ENCODE data around the gene MAGI1.

Gene MAGI1

GRCh38 chr3:65443739-65444446, 594.8 kb downstream of the MAGI1 start:
- no peak for DNase-seq

GRCh38 chr3:65439641-65440284, 599.0 kb downstream of the MAGI1 start:
- DNase-seq, result no peak

- DNase-seq, result no peak
These were observed 600.1 kb downstream of the MAGI1 start for GRCh38 chr3:65438612-65439011.

- no peak for DNase-seq
These were observed 600.6 kb downstream of the MAGI1 start for GRCh38 chr3:65438096-65438495.

GRCh38 chr3:65436580-65436979, 602.1 kb downstream of the MAGI1 start:
- no peak for DNase-seq

GRCh38 chr3:65433480-65433879, 605.2 kb downstream of the MAGI1 start:
- no peak for DNase-seq

GRCh38 chr3:65432388-65433003, 606.2 kb downstream of the MAGI1 start:
- DNase-seq, result no peak

GRCh38 chr3:65425880-65426279, 612.8 kb downstream of the MAGI1 start:
- no peak for DNase-seq

GRCh38 chr3:65422154-65422553, 616.6 kb downstream of the MAGI1 start:
- no peak for DNase-seq

GRCh38 chr3:65419233-65419632, 619.5 kb downstream of the MAGI1 start:
- DNase-seq, result no peak

- DNase-seq, result no peak
These were observed 624.8 kb downstream of the MAGI1 start for GRCh38 chr3:65413891-65414290.

GRCh38 chr3:65412588-65412987, 626.1 kb downstream of the MAGI1 start:
- DNase-seq, result no peak

GRCh38 chr3:65411367-65411766, 627.4 kb downstream of the MAGI1 start:
- DNase-seq, result no peak

- DNase-seq, result no peak
These were observed 629.5 kb downstream of the MAGI1 start for GRCh38 chr3:65409176-65409569.

- no peak for DNase-seq
These were observed 630.1 kb downstream of the MAGI1 start for GRCh38 chr3:65408531-65409175.

- no peak for DNase-seq
These were observed 632.2 kb downstream of the MAGI1 start for GRCh38 chr3:65406470-65406869.

GRCh38 chr3:65402597-65402996, 636.1 kb downstream of the MAGI1 start:
- no peak for DNase-seq

- DNase-seq, result no peak
These were observed 637.1 kb downstream of the MAGI1 start for GRCh38 chr3:65401359-65402305.

- DNase-seq, result no peak
These were observed 637.8 kb downstream of the MAGI1 start for GRCh38 chr3:65400899-65401298.

- DNase-seq, result no peak
These were observed 639.8 kb downstream of the MAGI1 start for GRCh38 chr3:65398953-65399352.

GRCh38 chr3:65396078-65396477, 642.6 kb downstream of the MAGI1 start:
- no peak for DNase-seq

GRCh38 chr3:65391068-65391467, 647.6 kb downstream of the MAGI1 start:
- no peak for DNase-seq

- DNase-seq, result no peak
These were observed 652.9 kb downstream of the MAGI1 start for GRCh38 chr3:65385805-65386204.

All from stimulated activated CD4-positive, alpha-beta T cell treated with anti-CD3 and anti-CD28 coated beads, Interleukin-1b, Interleukin-23, amount 100 ng/mL, for 48 hours (primary cell).